ENCODE data around the gene FBXO38. TPM values are rescaled to one million over a fixed set of nuclear protein-coding genes. Genes with fewer than 3 reads are reported as not detected.

FBXO38 gene
- total and polyA plus RNA-seq, 9 of the 15 experiments (the other 6 are each of a cell fraction or from before 2014, with no cell fraction given): 7.4 to 39.4 (median 29.3) TPM

GRCh38 chr5:148406406-148406805, 22.6 kb downstream of the FBXO38 start:
- H3K4me2 ChIP-seq (ENCODE audit: insufficient read depth, low read length): no peak overlapping the region
- H3K4me1 ChIP-seq (replicated peaks in 1 of 2; ENCODE audit: control insufficient read depth in 2 of 2, insufficient read depth in 2 of 2, low read length in 2 of 2): no peaks in the 10 kb centered on the region
- no peak for ATAC-seq
- H3K27ac ChIP-seq (ENCODE audit: extremely low read depth, low read depth, low read length): no peak overlapping the region
- DNase-seq (ENCODE audit: extremely low read depth in 1 of 4, low spot score in 3 of 4): no peak
- WGBS (ENCODE audit: insufficient coverage, low coverage, missing lambda C conversion rate): 91% methylated on average over 3 of the region's 3 CpGs
- no peak overlapping the region for H3K4me3 ChIP-seq
- TF ChIP-seq MECOM (CRISPR knock-in tag; IDR thresholded peaks at IDR 0.05) (no peak), NKRF (IDR thresholded peaks at IDR 0.05; ENCODE audit: borderline replicate concordance) (no peak), ZFPM2 (CRISPR knock-in tag; IDR thresholded peaks at IDR 0.05) (no peak), NCOR1 (IDR thresholded peaks at IDR 0.05) (no peak), ARHGAP35 (IDR thresholded peaks at IDR 0.05; ENCODE audit: partially characterized antibody) (no peak), TGIF2 (CRISPR knock-in tag; IDR thresholded peaks at IDR 0.05) (no peak)
- CTCF ChIA-PET (ENCODE audit: low intra/inter-chr PET ratio): no interaction called here
- no peaks in the 10 kb centered on the region for H3K9me1 ChIP-seq (ENCODE audit: control insufficient read depth, insufficient read depth, low read length)
- in situ Hi-C loops (cut with MboI): no loop called here
- FAIRE-seq: no peak
- no peaks in the 10 kb centered on the region for H4K20me1 ChIP-seq (replicated peaks; ENCODE audit: control insufficient read depth, insufficient read depth, low read length)
- intact Hi-C loops (cut with micrococcal nuclease): no loop called here
- H3K79me2 ChIP-seq (ENCODE audit: control insufficient read depth, insufficient read depth, low read length): no peaks in the 10 kb centered on the region
- H3K27me3 ChIP-seq (ENCODE audit: control insufficient read depth in 2 of 2, insufficient read depth in 2 of 2, low read length in 2 of 2): no peaks in the 10 kb centered on the region
- no peak overlapping the region for H3K9ac ChIP-seq (ENCODE audit: insufficient read depth in 1 of 2, low read depth in 2 of 2, low read length in 2 of 2)
- no peak overlapping the region for H2AFZ ChIP-seq (ENCODE audit: low read depth, low read length)
- BruUV-seq (replicated peaks): no TSS peak
- POLR2A ChIA-PET: no interaction called here
- H3K36me3 ChIP-seq (ENCODE audit: control insufficient read depth, insufficient read depth, low read length): peaks cover 91% of the 10 kb centered on the region
- H3K9me3 ChIP-seq (replicated peaks; ENCODE audit: control insufficient read depth, insufficient read depth, low read depth, low read length): no peaks in the 10 kb centered on the region

Data from K562 (cell line).